ENCODE measurements around the gene CFAP61. TPM values are rescaled to one million over a fixed set of nuclear protein-coding genes. Genes with fewer than 3 reads are reported as not detected.
"Not testable (repeated sequence)": the region's sequence is repeated elsewhere in the genome, so short reads cannot be mapped to it uniquely, and the experiment has no call there.

CFAP61 gene
- polyA plus RNA-seq, 4 donors, result 0.12 to 5.3 (median 3.9) TPM

DNA sequence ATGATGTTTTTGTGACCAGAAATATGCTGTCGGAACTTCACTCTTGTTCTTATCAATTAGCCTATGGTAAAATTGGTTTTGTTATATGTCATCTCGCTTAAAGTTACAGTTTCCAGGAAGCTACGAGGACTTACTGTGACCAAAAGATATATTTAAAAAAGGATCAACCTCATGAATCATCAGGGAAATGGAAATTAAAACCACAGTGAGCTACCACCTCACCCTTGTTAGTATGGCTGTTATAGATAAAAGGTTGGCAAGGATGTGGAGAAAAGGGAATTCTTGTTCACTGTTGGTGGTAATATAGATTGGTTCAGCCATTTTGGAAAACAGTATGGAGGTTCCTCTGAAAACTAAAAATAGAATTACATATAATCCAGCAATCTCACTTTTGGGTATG is 301.2 kb downstream of the CFAP61 start:
- no peak for DNase-seq (ENCODE audit: low read depth in 4 of 4, low spot score in 3 of 4)

GRCh38 chr20:20355503-20355902 is 303.2 kb downstream of the CFAP61 start:
- DNase-seq (ENCODE audit: low read depth in 4 of 4, low spot score in 3 of 4), result not testable (repeated sequence)

DNA sequence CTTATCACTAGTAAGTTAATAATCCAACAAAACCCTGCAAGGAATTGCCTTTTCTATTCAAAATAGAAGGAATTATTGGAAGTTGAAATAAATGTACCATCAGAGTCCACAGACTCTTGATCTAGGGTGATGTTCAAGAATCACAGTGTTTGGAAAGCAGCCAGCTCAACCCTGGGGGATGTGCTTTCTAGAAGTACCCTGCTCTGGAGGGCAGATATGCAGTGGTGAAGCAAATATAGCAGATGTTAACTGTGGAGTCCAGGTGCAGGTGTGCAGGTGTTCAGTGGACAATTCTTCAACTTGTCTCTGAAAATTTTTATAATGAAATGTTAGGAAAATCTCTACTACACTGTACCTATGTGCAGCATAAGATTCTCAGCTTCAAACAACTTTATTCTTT is 306.5 kb downstream of the CFAP61 start:
- DNase-seq (ENCODE audit: low read depth in 4 of 4, low spot score in 3 of 4), result no peak

DNA sequence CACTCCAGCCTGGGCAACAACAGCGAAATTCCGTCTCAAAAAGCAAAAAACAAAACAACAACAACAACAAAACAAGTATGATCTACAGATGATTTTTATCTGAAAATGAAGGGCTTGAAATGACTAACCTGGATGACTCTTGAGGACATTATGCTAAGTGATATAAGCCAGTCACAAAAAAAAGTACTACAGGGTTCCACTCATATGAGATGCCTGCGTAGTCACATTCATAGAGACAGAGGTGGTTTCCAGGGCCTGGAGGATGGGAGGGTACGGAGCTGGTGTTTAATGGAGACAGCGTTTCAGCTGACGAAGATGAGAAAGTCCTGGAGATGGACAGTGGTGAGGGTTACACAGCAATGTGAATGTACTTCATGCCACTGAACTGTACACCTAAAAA is 307.3 kb downstream of the CFAP61 start:
- DNase-seq (ENCODE audit: low read depth in 4 of 4, low spot score in 3 of 4), result no peak

DNA sequence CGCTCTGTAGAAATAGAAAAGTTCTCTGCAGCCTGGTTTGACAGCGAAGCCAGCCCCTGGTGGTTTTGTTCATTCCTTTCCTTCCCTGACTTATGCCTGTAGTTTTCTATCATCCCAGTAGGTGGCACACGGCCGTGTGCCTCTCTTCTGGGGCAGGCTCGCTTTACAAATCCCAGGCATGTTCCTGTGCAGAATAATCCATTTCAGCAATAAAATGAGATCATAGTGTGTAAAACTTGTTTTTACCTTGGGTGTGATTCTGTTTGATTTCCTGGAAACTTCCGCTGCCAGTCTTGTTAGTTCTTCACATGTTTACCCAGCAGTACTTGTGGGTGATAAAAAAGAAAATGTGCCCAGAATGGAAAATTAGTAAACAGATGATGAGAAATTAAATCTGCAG is 308.1 kb downstream of the CFAP61 start:
- no peak for DNase-seq (ENCODE audit: low read depth in 4 of 4, low spot score in 3 of 4)

GRCh38 chr20:20362774-20363433 is 310.6 kb downstream of the CFAP61 start:
- DNase-seq (ENCODE audit: low read depth in 4 of 4, low spot score in 3 of 4), result no peak

GRCh38 chr20:20363434-20363798 is 311.1 kb downstream of the CFAP61 start:
- DNase-seq (ENCODE audit: low read depth in 4 of 4, low spot score in 3 of 4), result no peak

- no peak for DNase-seq (ENCODE audit: low read depth in 4 of 4, low spot score in 3 of 4)
These were observed 311.7 kb downstream of the CFAP61 start for GRCh38 chr20:20363799-20364592.

- DNase-seq (ENCODE audit: low read depth in 4 of 4, low spot score in 3 of 4), result no peak
These were observed 312.5 kb downstream of the CFAP61 start for GRCh38 chr20:20364593-20365479.

GRCh38 chr20:20365480-20366161 is 313.3 kb downstream of the CFAP61 start:
- DNase-seq (ENCODE audit: low read depth in 4 of 4, low spot score in 3 of 4), result no peak

DNA sequence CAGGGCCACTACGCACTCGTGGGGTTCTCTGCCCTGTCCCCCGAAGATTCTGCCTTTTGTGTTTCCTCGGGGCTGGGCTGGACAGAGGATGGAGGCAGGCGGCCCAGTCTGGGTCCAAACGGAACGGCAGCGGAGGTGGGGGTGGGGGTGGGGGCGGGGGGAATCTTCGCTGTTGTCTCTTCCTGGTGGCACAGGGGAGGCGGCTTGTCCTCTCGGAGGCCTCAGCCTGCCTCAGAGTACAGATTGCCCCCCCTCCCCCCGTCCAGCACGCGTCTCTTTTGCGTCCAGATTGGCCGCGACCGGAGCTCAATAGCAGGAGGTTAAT is 314.2 kb downstream of the CFAP61 start:
- DNase-seq (ENCODE audit: low read depth in 4 of 4, low spot score in 3 of 4), result no peak

GRCh38 chr20:20366876-20367574 is 314.7 kb downstream of the CFAP61 start:
- DNase-seq (ENCODE audit: low read depth in 4 of 4, low spot score in 3 of 4), result no peak

DNA sequence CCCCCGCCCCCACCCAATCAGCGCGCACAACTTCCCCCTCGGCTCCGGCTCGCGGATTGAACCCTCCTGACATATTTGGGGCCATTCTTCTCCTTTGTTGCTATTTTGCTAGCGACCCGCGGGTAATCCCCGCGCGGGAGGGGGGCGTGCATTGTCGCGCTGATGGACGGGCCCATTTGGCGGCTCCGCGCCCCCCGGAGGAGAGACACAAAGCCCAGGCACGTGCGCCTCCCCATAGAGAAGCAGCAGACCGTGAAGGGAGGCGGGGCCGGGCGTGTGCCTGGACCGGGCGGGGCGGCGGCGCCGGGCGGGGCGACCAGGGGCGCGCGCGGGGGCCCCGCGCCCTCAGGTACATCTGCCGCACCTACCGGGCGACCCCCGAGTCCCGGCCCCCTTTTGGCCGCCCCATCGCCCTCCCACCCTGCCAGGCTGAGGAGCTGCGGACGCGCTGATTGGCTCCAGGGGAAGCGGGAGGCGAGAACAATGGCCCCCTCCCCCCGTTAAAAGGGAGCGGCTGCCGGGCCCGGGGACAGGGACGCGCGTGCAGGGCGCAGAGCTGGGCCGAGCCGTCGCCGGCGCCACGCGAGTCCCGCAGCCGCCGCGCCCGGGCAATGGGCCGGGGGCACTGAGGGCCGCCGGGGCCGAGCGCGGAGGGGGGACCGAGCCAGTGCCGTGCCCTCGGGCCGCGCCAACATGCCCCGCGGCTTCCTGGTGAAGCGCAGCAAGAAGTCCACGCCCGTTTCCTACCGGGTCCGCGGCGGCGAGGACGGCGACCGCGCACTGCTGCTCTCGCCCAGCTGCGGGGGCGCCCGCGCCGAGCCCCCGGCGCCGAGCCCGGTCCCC is 315.5 kb downstream of the CFAP61 start, which contains the start of gene INSM1:
Gene INSM1 (plus strand): TSS at position 530 of the 843 bp plus-strand sequence. CDS start 164 bp downstream, at position 694.
- DNase-seq (ENCODE audit: low read depth in 4 of 4, low spot score in 3 of 4), result no peak

DNA sequence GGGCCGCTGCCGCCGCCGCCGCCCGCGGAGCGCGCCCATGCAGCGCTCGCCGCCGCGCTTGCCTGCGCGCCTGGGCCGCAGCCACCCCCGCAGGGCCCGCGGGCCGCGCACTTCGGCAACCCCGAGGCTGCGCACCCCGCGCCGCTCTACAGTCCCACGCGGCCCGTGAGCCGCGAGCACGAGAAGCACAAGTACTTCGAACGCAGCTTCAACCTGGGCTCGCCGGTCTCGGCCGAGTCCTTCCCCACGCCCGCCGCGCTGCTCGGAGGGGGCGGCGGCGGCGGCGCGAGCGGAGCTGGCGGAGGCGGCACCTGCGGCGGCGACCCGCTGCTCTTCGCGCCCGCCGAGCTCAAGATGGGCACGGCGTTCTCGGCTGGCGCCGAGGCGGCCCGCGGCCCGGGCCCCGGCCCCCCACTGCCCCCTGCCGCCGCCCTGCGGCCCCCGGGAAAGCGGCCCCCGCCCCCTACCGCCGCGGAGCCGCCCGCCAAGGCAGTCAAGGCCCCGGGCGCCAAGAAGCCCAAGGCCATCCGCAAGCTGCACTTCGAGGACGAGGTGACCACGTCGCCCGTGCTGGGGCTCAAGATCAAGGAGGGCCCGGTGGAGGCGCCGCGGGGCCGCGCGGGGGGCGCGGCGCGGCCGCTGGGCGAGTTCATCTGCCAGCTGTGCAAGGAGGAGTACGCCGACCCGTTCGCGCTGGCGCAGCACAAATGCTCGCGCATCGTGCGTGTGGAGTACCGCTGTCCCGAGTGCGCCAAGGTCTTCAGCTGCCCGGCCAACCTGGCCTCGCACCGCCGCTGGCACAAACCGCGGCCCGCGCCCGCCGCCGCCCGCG is 316.3 kb downstream of the CFAP61 start:
- no peak for DNase-seq (ENCODE audit: low read depth in 4 of 4, low spot score in 3 of 4)

- no peak for DNase-seq (ENCODE audit: low read depth in 4 of 4, low spot score in 3 of 4)
These were observed 317.1 kb downstream of the CFAP61 start for GRCh38 chr20:20369250-20370093.

DNA sequence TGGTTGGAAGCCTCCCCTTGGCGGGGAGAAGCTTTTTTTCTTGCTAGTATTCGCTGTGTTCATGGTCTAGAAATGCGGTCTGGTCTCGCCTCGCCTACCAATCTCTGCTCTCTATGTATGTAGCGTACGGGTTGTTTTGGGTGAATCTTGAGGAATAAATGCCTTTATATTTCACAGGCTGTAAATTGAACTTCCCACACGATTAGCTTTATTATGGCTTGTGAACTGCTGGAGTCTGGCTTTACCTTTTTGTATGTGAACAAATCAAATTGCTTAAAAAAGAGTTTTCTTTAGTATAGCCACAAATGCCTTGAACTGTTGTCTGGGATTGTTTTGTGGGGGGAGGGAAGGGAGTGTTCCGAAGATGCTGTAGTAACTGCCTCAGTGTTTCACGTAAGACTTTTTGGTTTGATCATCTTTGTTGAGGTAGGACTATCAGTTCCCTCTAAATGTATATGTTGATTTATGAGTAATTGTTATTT is 317.8 kb downstream of the CFAP61 start:
- no peak for DNase-seq (ENCODE audit: low read depth in 4 of 4, low spot score in 3 of 4)

- DNase-seq (ENCODE audit: low read depth in 4 of 4, low spot score in 3 of 4), result no peak
These were observed 318.8 kb downstream of the CFAP61 start for GRCh38 chr20:20371083-20371482.
